Endothelial cell (in vitro differentiated cells): Measurements from ENCODE around the gene DRD2. TPM values are rescaled to one million over a fixed set of nuclear protein-coding genes. Genes with fewer than 3 reads are reported as not detected.

Experiments
- DNase-seq: peaks from one replicate; pipeline ENCODE4 v3.0.0; 2021; ENCODE audit warnings: low spot score
- H3K27ac Mint-ChIP-seq: one replicate; pipeline ENCODE4 v1.8.0; 2021; ENCODE audit warnings: mixed read lengths, inconsistent platforms; ENCODE audit not compliant: unreplicated experiment
- H3K27me3 Mint-ChIP-seq: one replicate; pipeline ENCODE4 v1.8.0; 2021; ENCODE audit warnings: mild to moderate bottlenecking, moderate library complexity, mixed read lengths, inconsistent platforms; ENCODE audit not compliant: unreplicated experiment
- H3K36me3 Mint-ChIP-seq: one replicate; pipeline ENCODE4 v1.8.0; 2021; ENCODE audit warnings: mild to moderate bottlenecking, low read depth, mixed read lengths, inconsistent platforms; ENCODE audit not compliant: unreplicated experiment
- H3K4me1 Mint-ChIP-seq: one replicate; pipeline ENCODE4 v1.8.0; 2021; ENCODE audit warnings: mild to moderate bottlenecking, mixed read lengths, inconsistent platforms; ENCODE audit not compliant: unreplicated experiment
- H3K4me3 Mint-ChIP-seq: one replicate; pipeline ENCODE4 v1.8.0; 2021; ENCODE audit warnings: mild to moderate bottlenecking, mixed read lengths, inconsistent platforms; ENCODE audit not compliant: unreplicated experiment
- H3K9me3 Mint-ChIP-seq: one replicate; pipeline ENCODE4 v1.8.0; 2021; ENCODE audit warnings: mixed read lengths, inconsistent platforms; ENCODE audit not compliant: unreplicated experiment
- CTCF ChIP-seq: fragments of 200-600 bp; sonication (generic); IDR thresholded peaks from one replicate; pipeline ENCODE4 v1.5.0; 2021; ENCODE audit warnings: antibody characterized with exemption; ENCODE audit not compliant: unreplicated experiment
- total RNA-seq: library from RNA; stranded (reverse); fragmentation: NEBNext Ultra II Directional; extraction: Animal tissue kit (Norgen Biotek cat#: 25700); gene quantifications from one replicate; pipeline ENCODE4 v1.2.1, GENCODE V29; 2021; ENCODE audit not compliant: unreplicated experiment

DRD2 gene
- total RNA-seq, 1 donor from 2014 or later: 1.3 TPM

GRCh38 chr11:113487622-113488021 is 12.4 kb upstream of the DRD2 start:
- DNase-seq: no peak
- no peak overlapping the region for H3K4me3 Mint-ChIP-seq

DNA sequence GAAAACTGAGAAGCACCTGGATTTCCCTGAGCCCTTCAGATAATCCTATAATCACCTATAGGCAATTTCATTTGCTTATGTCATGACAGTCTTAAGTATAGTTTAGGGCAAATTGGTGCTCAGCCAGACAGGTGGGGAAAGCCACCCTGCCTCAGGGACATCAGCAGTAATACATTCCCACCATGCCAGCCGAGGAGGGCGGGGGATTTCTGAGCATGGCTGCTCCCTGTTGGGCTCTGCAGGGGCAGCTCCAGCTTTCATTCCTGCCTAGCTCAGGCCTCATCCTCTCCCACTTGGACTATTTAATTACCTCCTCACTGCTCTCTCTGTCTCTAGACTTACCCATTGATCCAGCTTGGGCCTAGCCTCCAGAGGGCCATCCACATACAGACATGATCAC is 9.0 kb upstream of the DRD2 start:
- no peak for TF ChIP-seq CTCF
- peaks cover 2% of the 10 kb centered on the region for H3K27me3 Mint-ChIP-seq
- DNase-seq: no peak
- no peak overlapping the region for H3K4me3 Mint-ChIP-seq
- H3K4me1 Mint-ChIP-seq: no peaks in the 10 kb centered on the region
- no peaks in the 10 kb centered on the region for H3K36me3 Mint-ChIP-seq
- H3K27ac Mint-ChIP-seq: no peak overlapping the region
- no peaks in the 10 kb centered on the region for H3K9me3 Mint-ChIP-seq

More at GRCh38 chr11:113487622-113488021, 12.4 kb upstream of the DRD2 start:
- no peaks in the 10 kb centered on the region for H3K9me3 Mint-ChIP-seq
- no peaks in the 10 kb centered on the region for H3K4me1 Mint-ChIP-seq
- no peaks in the 10 kb centered on the region for H3K36me3 Mint-ChIP-seq
- no peak overlapping the region for H3K27ac Mint-ChIP-seq
- peaks cover 2% of the 10 kb centered on the region for H3K27me3 Mint-ChIP-seq
- no peak for TF ChIP-seq CTCF

- no peaks in the 10 kb centered on the region for H3K4me1 Mint-ChIP-seq
- no peak overlapping the region for H3K4me3 Mint-ChIP-seq
- no peak for DNase-seq
- H3K36me3 Mint-ChIP-seq: no peaks in the 10 kb centered on the region
- no peaks in the 10 kb centered on the region for H3K9me3 Mint-ChIP-seq
- H3K27ac Mint-ChIP-seq: no peak overlapping the region
- no peaks in the 10 kb centered on the region for H3K27me3 Mint-ChIP-seq
- no peak for TF ChIP-seq CTCF
Measured at GRCh38 chr11:113481672-113482071, 6.5 kb upstream of the DRD2 start.

DNA sequence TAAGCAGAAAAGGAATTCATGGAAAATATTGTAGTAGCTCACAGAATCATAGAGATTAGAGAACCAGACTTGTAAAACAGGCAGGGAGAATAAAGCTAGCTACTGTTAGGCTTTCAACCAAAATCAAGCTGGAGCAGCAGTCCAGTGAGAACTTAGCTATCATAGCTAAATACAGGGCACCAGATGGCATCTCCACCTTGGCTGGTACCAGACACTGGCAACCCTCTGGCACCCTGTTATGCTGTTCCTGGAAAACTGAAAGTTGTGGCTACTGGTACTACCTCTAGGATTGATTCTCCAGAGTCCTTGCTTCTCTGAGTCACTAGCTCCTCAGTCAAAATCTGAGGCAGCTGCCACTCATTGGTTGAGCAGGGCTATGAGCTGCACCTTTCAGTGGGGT is 6.0 kb upstream of the DRD2 start:
- Mint-ChIP-seq H3K4me3 (no peak overlapping the region), H3K27me3 (peaks cover 3% of the 10 kb centered on the region), H3K27ac (no peak overlapping the region), H3K9me3 (no peaks in the 10 kb centered on the region), H3K4me1 (no peaks in the 10 kb centered on the region), H3K36me3 (no peaks in the 10 kb centered on the region)
- TF ChIP-seq CTCF: no peak
- DNase-seq: no peak

GRCh38 chr11:113477321-113477720 is 2.1 kb upstream of the DRD2 start:
- H3K27me3 Mint-ChIP-seq: peaks cover 11% of the 10 kb centered on the region
- no peak for DNase-seq
- H3K4me3 Mint-ChIP-seq: no peak overlapping the region
- H3K27ac Mint-ChIP-seq: no peak overlapping the region
- H3K4me1 Mint-ChIP-seq: peaks cover 3% of the 10 kb centered on the region
- no peaks in the 10 kb centered on the region for H3K9me3 Mint-ChIP-seq
- TF ChIP-seq CTCF: no peak
- no peaks in the 10 kb centered on the region for H3K36me3 Mint-ChIP-seq
